HG02870 (cell line): Measurements from ENCODE around the gene RSRC1.
"Not testable (repeated sequence)": the region's sequence is repeated elsewhere in the genome, so short reads cannot be mapped to it uniquely, and the experiment has no call there.

ENCODE experiments used
- ATAC-seq: cut with Tn5 transposase; IDR thresholded peaks from one replicate; pipeline ENCODE4 v1.9.1; 2021; ENCODE audit warnings: mild to moderate bottlenecking, moderate library complexity; ENCODE audit not compliant: unreplicated experiment

RSRC1 gene

GRCh38 chr3:158508481-158508880 lies 398.6 kb downstream of the RSRC1 start:
- no peak for ATAC-seq

DNA sequence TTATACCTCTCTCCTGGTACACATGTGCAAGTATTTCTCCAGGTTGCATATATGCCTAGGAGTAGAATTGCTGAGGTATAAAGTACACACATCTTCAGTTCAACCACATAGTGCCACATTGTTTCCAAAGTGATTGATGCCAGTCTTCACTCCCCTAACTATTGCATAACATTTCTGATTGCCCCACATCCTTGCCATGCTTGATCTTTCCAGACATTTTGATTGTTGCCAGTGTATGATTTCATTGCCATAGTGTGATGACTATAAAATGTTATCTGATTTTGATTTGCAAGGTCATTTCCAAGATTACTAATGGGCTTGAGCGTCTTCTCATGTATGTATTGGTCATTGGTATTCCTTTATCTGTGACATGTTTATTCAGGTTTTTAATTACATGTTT lies 400.0 kb downstream of the RSRC1 start:
- ATAC-seq = no peak

DNA sequence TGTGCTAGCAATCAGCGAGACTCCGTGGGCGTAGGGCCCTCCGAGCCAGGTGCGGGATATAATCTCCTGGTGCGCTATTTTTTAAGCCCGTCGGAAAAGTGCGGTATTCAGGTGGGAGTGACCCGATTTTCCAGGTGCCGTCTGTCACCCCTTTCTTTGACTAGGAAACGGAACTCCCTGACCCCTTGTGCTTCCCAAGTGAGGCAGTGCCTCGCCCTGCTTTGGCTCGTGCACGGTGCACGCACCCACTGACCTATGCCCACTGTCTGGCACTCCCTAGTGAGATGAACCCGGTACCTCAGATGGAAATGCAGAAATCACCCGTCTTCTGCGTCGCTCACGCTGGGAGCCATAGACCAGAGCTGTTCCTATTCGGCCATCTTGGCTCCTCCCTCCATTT lies 406.8 kb downstream of the RSRC1 start:
- not testable (repeated sequence) for ATAC-seq

DNA sequence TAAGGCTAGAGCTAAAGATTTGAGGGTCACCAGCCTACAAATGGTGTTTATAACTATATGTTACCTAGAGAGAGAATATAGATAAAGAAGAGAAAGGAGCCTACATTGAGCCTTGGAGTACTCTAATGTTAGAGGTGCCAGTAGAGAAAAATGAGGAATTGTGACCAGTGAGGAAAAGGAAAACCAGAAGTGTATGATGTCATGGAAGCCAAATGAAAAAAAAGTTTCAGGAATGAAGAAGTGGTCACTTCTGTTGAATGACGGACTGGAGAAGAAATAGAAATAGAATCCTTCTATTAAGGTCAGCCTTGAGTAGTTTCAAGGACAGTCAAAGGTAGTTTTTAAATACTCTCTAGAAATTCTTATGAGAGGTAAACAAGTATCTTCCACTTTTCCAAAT lies 409.9 kb downstream of the RSRC1 start:
- ATAC-seq = no peak

DNA sequence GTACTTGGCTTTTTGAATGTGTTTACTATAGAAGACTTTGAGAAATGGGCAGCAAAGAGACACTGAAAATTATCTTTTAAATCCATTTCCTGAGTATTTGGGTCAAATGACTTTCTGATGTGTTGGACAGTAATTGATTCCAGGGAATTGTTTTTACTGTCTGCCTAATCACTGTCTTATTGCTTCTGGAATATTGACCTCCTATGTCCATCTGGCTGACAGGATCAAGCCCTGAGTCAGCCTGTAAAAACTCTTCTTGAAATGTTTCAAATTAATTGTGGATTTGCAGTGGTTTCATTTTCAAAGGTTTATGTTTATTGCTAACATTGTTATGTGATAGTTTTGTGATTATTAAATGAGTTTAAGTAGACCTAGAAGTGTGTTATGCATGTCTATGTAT lies 410.5 kb downstream of the RSRC1 start:
- ATAC-seq = no peak

- ATAC-seq = no peak
Measured at GRCh38 chr3:158522221-158523136, 412.6 kb downstream of the RSRC1 start.

- ATAC-seq = no peak
Measured at GRCh38 chr3:158528076-158528674, 418.3 kb downstream of the RSRC1 start.

DNA sequence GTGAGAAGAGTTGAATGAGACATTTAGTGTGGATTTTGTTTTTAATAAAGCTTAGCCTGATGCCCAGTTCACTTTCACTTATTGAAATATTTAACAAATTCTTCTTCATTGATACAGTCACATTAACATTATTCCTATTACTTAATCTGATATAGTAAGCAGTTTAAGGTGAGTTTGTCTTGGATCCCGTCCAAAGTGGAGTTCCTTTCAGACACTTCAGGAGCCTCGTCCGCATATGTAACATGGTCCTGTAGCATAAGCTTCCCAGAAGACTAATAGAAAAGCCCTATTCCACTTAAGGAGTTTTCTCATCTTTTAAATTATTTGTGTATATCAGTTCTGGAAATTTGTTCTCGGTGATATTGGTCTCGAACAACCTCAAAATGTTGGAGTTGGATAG lies 421.4 kb downstream of the RSRC1 start:
- ATAC-seq = no peak

GRCh38 chr3:158532099-158532734 lies 422.3 kb downstream of the RSRC1 start:
- peak; percentile 47 for ATAC-seq

DNA sequence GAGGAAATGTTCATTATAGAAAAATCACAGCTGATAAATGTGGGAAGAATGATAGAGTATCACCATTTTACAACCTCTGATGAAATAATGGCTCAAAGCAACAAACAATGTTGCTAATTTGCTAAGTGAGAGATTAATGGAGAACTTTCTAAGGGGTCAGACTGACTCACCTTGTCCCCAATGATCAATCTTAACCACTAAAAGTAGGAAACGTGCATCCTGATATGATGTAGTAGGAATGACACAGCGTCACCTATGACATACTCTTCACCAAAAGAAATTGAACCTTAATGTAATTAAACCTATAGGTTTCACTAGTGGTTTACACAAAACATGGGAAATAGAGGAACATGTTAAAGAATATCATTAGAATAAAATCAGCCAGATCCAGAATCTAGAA lies 426.0 kb downstream of the RSRC1 start:
- ATAC-seq = no peak

- peak; percentile 61 for ATAC-seq
Measured at GRCh38 chr3:158539414-158540014, 429.6 kb downstream of the RSRC1 start.

DNA sequence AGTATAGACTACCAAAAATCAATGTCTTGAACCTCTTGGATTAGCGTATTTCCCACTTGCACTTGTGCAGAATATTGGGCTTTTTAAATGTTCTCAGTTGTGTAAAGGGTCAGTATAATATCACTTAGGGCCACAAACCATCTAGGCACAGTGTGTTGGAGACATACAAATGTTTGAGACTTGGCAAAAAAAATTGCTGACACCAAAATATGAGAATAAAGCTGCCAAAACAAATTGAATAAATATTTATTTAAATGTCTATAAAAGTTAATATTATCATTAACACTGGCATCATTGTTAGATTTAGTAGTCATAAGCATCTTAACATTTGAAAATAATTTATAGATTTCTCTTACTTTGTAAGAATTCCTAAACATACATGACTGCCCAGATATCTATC lies 430.2 kb downstream of the RSRC1 start:
- ATAC-seq = no peak

DNA sequence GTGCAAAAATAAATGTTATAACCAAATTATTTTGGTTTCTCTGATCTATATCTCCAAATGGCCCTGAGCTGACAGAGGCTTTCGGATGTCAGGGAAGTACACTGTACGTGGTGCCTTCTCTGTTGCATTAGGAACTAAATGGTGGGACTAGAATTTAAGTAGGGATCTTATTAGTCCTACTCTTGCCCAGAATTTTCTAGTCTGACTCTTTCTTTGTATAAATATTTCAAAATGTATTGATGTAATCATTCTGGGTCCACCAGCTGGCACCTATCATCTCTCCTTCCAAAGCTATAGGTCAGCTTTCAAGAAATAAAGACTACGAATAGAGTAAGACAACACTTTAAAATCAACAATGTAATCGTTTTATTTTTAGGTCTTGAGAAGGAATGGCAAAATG lies 438.8 kb downstream of the RSRC1 start:
- ATAC-seq = no peak

- not testable (repeated sequence) for ATAC-seq
Measured at GRCh38 chr3:158549938-158550337, 440.0 kb downstream of the RSRC1 start.

GRCh38 chr3:158552124-158552523 lies 442.2 kb downstream of the RSRC1 start:
- no peak for ATAC-seq

DNA sequence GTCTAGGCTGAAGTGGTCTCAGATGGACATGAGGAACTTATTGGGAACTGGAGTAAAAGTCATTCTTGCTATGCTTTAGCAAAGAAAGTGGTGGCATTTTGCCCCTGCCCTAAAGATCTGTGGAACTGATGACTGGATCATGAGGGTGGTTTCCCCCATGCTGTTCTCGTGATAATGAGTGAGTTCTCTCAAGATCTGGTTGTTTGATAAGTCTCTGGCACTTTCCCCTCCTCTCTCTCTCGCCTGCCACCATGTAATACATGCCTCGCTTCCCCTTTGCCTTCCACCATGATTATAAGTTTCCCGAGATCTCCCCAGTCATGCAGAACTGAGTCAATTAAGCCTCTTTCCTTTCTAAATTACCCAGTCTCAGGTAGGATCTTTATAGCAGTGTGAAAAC lies 449.6 kb downstream of the RSRC1 start:
- ATAC-seq = no peak

DNA sequence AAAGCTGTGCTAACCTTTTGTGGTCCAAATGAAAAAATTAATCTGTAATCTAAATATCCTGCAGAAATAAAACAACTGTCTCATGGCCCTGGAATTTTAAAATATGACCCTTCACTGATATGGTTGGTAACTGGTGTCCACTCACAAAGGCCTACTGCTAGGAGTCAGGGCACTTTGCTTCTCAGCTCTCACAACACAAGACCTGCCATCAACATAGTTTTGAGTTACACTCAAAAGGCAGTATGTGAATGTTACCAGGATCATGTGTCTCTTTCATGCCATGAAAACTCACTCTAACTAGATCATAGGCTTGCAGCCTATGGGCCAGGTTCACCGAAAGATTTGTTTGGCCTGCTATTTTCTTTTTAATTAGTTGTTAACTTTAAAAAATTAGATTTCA lies 451.1 kb downstream of the RSRC1 start:
- no peak for ATAC-seq

DNA sequence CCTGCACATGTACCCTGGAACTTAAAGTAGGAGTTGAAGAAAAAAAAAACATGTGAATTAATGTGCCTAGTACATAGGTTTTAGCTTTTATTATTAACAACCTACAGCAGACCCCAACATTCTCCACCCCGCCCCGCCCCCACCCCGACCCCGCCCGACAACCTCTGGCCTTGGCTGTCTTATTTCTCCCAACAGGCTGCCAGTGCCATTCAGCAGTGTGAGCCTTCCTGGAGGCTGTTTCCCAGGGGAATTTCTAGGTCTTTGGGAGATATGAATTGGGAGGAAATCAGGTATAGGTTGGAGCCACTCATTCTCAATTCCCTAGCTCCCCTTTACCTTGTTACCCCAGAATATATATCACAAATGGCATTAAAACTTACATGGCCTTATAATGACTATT lies 452.8 kb downstream of the RSRC1 start:
- ATAC-seq = no peak

GRCh38 chr3:158563076-158563475 lies 453.2 kb downstream of the RSRC1 start:
- no peak for ATAC-seq

DNA sequence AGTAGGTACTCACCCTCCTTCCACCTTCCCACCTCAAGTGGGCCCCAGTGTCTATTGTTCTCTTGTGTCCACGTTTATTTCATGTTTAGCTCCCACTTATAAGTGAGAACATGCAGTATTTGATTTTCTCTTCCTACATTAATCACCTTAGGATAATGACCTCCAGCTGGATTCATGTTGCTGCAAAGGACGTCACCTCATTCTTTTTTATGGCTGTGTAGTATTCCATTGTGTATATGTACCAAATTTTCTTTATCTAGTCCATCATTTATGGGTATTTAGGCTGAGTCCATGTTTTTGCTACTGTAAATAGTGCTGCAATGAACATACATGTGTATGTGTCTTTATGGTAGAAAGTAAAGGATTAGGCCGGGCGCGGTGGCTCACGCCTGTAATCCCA lies 455.2 kb downstream of the RSRC1 start:
- no peak for ATAC-seq

GRCh38 chr3:158568784-158569183 lies 458.9 kb downstream of the RSRC1 start:
- ATAC-seq = no peak

DNA sequence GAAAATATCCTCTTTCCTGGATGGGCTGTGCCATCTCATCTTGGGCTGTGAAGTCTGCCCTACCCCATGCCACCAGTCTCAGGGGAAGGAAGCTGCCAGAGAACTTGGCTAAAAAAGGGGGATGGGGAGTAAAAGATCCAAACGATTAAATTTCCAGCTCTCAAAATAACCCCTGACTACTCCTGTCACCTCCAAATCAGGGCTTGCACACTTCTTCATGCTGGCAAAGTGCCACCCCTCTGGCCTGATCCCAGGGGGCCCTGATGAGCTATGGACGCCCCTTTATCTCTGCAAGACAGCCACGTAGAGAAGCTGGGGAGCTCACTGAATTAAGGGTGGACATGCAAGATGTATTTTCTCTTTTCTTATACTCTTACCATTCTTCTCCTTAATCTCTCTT lies 459.9 kb downstream of the RSRC1 start:
- ATAC-seq = no peak
